HG02798 (cell line): ENCODE data around the gene REXO1.
"Not testable (repeated sequence)": the region's sequence is repeated elsewhere in the genome, so short reads cannot be mapped to it uniquely, and the experiment has no call there.

Experiments used
- ATAC-seq: cut with Tn5 transposase; IDR thresholded peaks from one replicate; pipeline ENCODE4 v1.9.1; 2021; ENCODE audit warnings: mild to moderate bottlenecking; ENCODE audit not compliant: unreplicated experiment, poor library complexity

REXO1 gene

GRCh38 chr19:1877280-1877660 is 29.0 kb upstream of the REXO1 start:
- ATAC-seq = not testable (repeated sequence)

GRCh38 chr19:1876496-1877279 is 28.4 kb upstream of the REXO1 start:
- ATAC-seq = not testable (repeated sequence)

- peak; percentile 92 for ATAC-seq
Measured at GRCh38 chr19:1875646-1876495, 27.6 kb upstream of the REXO1 start.

GRCh38 chr19:1875265-1875645 is 27.0 kb upstream of the REXO1 start:
- not testable (repeated sequence) for ATAC-seq

GRCh38 chr19:1874554-1875185 is 26.4 kb upstream of the REXO1 start:
- ATAC-seq = no peak

- no peak for ATAC-seq
Measured at GRCh38 chr19:1873524-1874473, 25.5 kb upstream of the REXO1 start.

GRCh38 chr19:1872807-1873523 is 24.7 kb upstream of the REXO1 start:
- ATAC-seq = no peak

- no peak for ATAC-seq
Measured at GRCh38 chr19:1871630-1872029, 23.3 kb upstream of the REXO1 start.

GRCh38 chr19:1871140-1871597 is 22.9 kb upstream of the REXO1 start:
- ATAC-seq = no peak

- no peak for ATAC-seq
Measured at GRCh38 chr19:1868971-1869370, 20.7 kb upstream of the REXO1 start.

GRCh38 chr19:1867349-1867724 is 19.1 kb upstream of the REXO1 start:
- ATAC-seq = no peak

- ATAC-seq = no peak
Measured at GRCh38 chr19:1866693-1867348, 18.5 kb upstream of the REXO1 start.

- no peak for ATAC-seq
Measured at GRCh38 chr19:1865172-1866010, 17.1 kb upstream of the REXO1 start.

- peak; percentile 30 for ATAC-seq
Measured at GRCh38 chr19:1864480-1865171, 16.3 kb upstream of the REXO1 start.

- ATAC-seq = peak; percentile 71
Measured at GRCh38 chr19:1863638-1864479, 15.6 kb upstream of the REXO1 start.

GRCh38 chr19:1863328-1863637 is 15.0 kb upstream of the REXO1 start, which contains the start of gene KLF16:
Gene KLF16 (minus strand): TSS chr19:1863579. CDS start chr19:1863497, 82 bp downstream.
- ATAC-seq = peak; percentile 0
